ENCODE results near the gene H1-8.

Gene H1-8

GRCh38 chr3:129591932-129592331, 49.0 kb downstream of the H1-8 start:
- TF ChIP-seq TSHZ2 (CRISPR knock-in tag; IDR thresholded peaks at IDR 0.05) (no peak), ZNF8 (CRISPR knock-in tag; IDR thresholded peaks at IDR 0.05) (no peak), POU6F1 (CRISPR knock-in tag; IDR thresholded peaks at IDR 0.05; ENCODE audit: borderline replicate concordance, low read depth) (no peak), ZC3H10 (CRISPR knock-in tag; IDR thresholded peaks at IDR 0.05) (no peak), RARB (CRISPR knock-in tag; IDR thresholded peaks at IDR 0.05) (no peak)
- no peak for ATAC-seq

GRCh38 chr3:129592381-129593131, 49.6 kb downstream of the H1-8 start:
- ATAC-seq = no peak
- TF ChIP-seq POU6F1 (CRISPR knock-in tag; IDR thresholded peaks at IDR 0.05; ENCODE audit: borderline replicate concordance, low read depth) (no peak), OSR1 (CRISPR knock-in tag; IDR thresholded peaks at IDR 0.05) (no peak), CREB5 (CRISPR knock-in tag; IDR thresholded peaks at IDR 0.05; ENCODE audit: low read depth) (no peak), TOX (CRISPR knock-in tag; IDR thresholded peaks at IDR 0.05; ENCODE audit: borderline replicate concordance) (no peak), CSDC2 (CRISPR knock-in tag; IDR thresholded peaks at IDR 0.05) (no peak), ISL1 (CRISPR knock-in tag; IDR thresholded peaks at IDR 0.05) (no peak), PPARA (CRISPR knock-in tag; IDR thresholded peaks at IDR 0.05; ENCODE audit: borderline replicate concordance) (no peak), BACH2 (CRISPR knock-in tag; IDR thresholded peaks at IDR 0.05; ENCODE audit: borderline replicate concordance) (no peak), ZNF565 (CRISPR knock-in tag; conservative IDR thresholded peaks at IDR 0.05; ENCODE audit: low read depth) (no peak), ZFP30 (CRISPR knock-in tag; IDR thresholded peaks at IDR 0.05) (no peak), ZC3H10 (CRISPR knock-in tag; IDR thresholded peaks at IDR 0.05) (no peak), GLIS3 (CRISPR knock-in tag; IDR thresholded peaks at IDR 0.05) (no peak), RARB (CRISPR knock-in tag; IDR thresholded peaks at IDR 0.05) (no peak), PATZ1 (CRISPR knock-in tag; IDR thresholded peaks at IDR 0.05; ENCODE audit: borderline replicate concordance) (no peak), ARNTL (CRISPR knock-in tag; IDR thresholded peaks at IDR 0.05; ENCODE audit: borderline replicate concordance, low read depth) (no peak), SNAI2 (CRISPR knock-in tag; IDR thresholded peaks at IDR 0.05) (no peak), TCF4 (CRISPR knock-in tag; IDR thresholded peaks at IDR 0.05; ENCODE audit: borderline replicate concordance) (no peak), ZNF70 (CRISPR knock-in tag; IDR thresholded peaks at IDR 0.05) (no peak), ZFP3 (CRISPR knock-in tag; IDR thresholded peaks at IDR 0.05) (no peak)

GRCh38 chr3:129593230-129593594, 50.2 kb downstream of the H1-8 start:
- ATAC-seq = no peak
- TF ChIP-seq PPARA (CRISPR knock-in tag; IDR thresholded peaks at IDR 0.05; ENCODE audit: borderline replicate concordance) (no peak), CSRNP3 (CRISPR knock-in tag; IDR thresholded peaks at IDR 0.05) (no peak), PATZ1 (CRISPR knock-in tag; IDR thresholded peaks at IDR 0.05; ENCODE audit: borderline replicate concordance) (no peak), ISL1 (CRISPR knock-in tag; IDR thresholded peaks at IDR 0.05) (no peak), ZC3H10 (CRISPR knock-in tag; IDR thresholded peaks at IDR 0.05) (no peak), ZFP3 (CRISPR knock-in tag; IDR thresholded peaks at IDR 0.05) (no peak)
